SJCRH30 (cell line): ENCODE results near the gene ST6GAL2. TPM values are rescaled to one million over a fixed set of nuclear protein-coding genes. Genes with fewer than 3 reads are reported as not detected.

Experiments used
- DNase-seq, 2 experiments: peaks; one replicate each; pipeline ENCODE4 v3.0.0-alpha.2; 2015 to 2020
- H3K27ac ChIP-seq: fragments of 250-450 bp; sonication (Bioruptor Pico); 2 replicates; pipeline ENCODE4 v1.5.1; 2020; ENCODE audit warnings: mild to moderate bottlenecking, moderate library complexity
- H3K27me3 ChIP-seq: fragments of 250-450 bp; sonication (Bioruptor Pico); 2 replicates; pipeline ENCODE4 v1.5.1; 2020; ENCODE audit warnings: mild to moderate bottlenecking, moderate library complexity
- H3K36me3 ChIP-seq: fragments of 250-450 bp; sonication (Bioruptor Pico); 2 replicates; pipeline ENCODE4 v1.5.1; 2020; ENCODE audit warnings: mild to moderate bottlenecking, moderate library complexity
- H3K4me1 ChIP-seq: fragments of 250-450 bp; sonication (Bioruptor Pico); 2 replicates; pipeline ENCODE4 v1.5.1; 2020; ENCODE audit warnings: mild to moderate bottlenecking, moderate library complexity
- H3K4me3 ChIP-seq: fragments of 250-450 bp; sonication (Bioruptor Pico); 2 replicates; pipeline ENCODE4 v1.5.1; 2020; ENCODE audit warnings: mild to moderate bottlenecking, moderate library complexity
- H3K9me3 ChIP-seq: fragments of 250-450 bp; sonication (Bioruptor Pico); replicated peaks from 2 replicates; pipeline ENCODE4 v1.5.1; 2020; ENCODE audit warnings: mild to moderate bottlenecking, moderate library complexity
- total RNA-seq: library from RNA; depleted of rRNA; stranded (reverse); fragments of >200 nt; shearing (Covaris generic); gene quantifications from 2 replicates; pipeline ENCODE4 v1.2.3, GENCODE V29; 2014; rRNA removed

Gene ST6GAL2
- 1.7 and 2.2 TPM in 2 replicates for total RNA-seq

- peak; percentile 8 to 33 for DNase-seq
- H3K4me1 ChIP-seq, result no peaks in the 10 kb centered on the region
- no peaks in the 10 kb centered on the region for H3K27me3 ChIP-seq
- no peaks in the 10 kb centered on the region for H3K36me3 ChIP-seq
- peak within 1 kb of the TSS; percentile 67 for H3K4me3 ChIP-seq
- 0 out of 2 replicates have a peak within 1 kb of the TSS, but pooled peaks have one; percentile 3 for H3K27ac ChIP-seq
- no peaks in the 10 kb centered on the region for H3K9me3 ChIP-seq
Observed at GRCh38 chr2:106885971-106886915, at the start of gene ST6GAL2. ST6GAL2 (minus strand) TSS chr2:106886167; CDS start chr2:106843977, 42,190 bp downstream.

- no peaks in the 10 kb centered on the region for H3K4me1 ChIP-seq
- no peak overlapping the region for H3K27ac ChIP-seq
- H3K9me3 ChIP-seq, result no peaks in the 10 kb centered on the region
- no peaks in the 10 kb centered on the region for H3K27me3 ChIP-seq
- H3K36me3 ChIP-seq, result no peaks in the 10 kb centered on the region
- peak; percentile 6 to 16 for DNase-seq
- H3K4me3 ChIP-seq, result no peak overlapping the region
Observed at GRCh38 chr2:106932644-106933043, 46.7 kb upstream of the ST6GAL2 start.

- Histone ChIP-seq H3K9me3 (no peaks in the 10 kb centered on the region), H3K4me3 (no peak overlapping the region), H3K36me3 (no peaks in the 10 kb centered on the region), H3K27me3 (no peaks in the 10 kb centered on the region), H3K4me1 (no peaks in the 10 kb centered on the region), H3K27ac (no peak overlapping the region)
- no peak for DNase-seq
Observed at GRCh38 chr2:106931717-106932335, 45.9 kb upstream of the ST6GAL2 start.

GRCh38 chr2:106921451-106921850, 35.5 kb upstream of the ST6GAL2 start:
- no peak for DNase-seq
- no peaks in the 10 kb centered on the region for H3K9me3 ChIP-seq
- no peaks in the 10 kb centered on the region for H3K27me3 ChIP-seq
- H3K27ac ChIP-seq, result no peak overlapping the region
- no peak overlapping the region for H3K4me3 ChIP-seq
- H3K36me3 ChIP-seq, result no peaks in the 10 kb centered on the region
- no peaks in the 10 kb centered on the region for H3K4me1 ChIP-seq

GRCh38 chr2:106919012-106919411, 33.0 kb upstream of the ST6GAL2 start:
- H3K9me3 ChIP-seq, result no peaks in the 10 kb centered on the region
- DNase-seq, result no peak
- no peak overlapping the region for H3K4me3 ChIP-seq
- H3K27me3 ChIP-seq, result no peaks in the 10 kb centered on the region
- no peak overlapping the region for H3K27ac ChIP-seq
- no peaks in the 10 kb centered on the region for H3K4me1 ChIP-seq
- H3K36me3 ChIP-seq, result no peaks in the 10 kb centered on the region

- no peak overlapping the region for H3K4me3 ChIP-seq
- DNase-seq, result no peak
- peaks cover 5% of the 10 kb centered on the region; the same call in 1 of the 2 replicates for H3K27me3 ChIP-seq
- no peaks in the 10 kb centered on the region for H3K4me1 ChIP-seq
- H3K36me3 ChIP-seq, result no peaks in the 10 kb centered on the region
- H3K9me3 ChIP-seq, result 0 out of 2 replicates have a peak, but pooled peaks cover 4% of the 10 kb centered on the region
- H3K27ac ChIP-seq, result no peak overlapping the region
Observed at GRCh38 chr2:106904242-106904641, 18.3 kb upstream of the ST6GAL2 start.

GRCh38 chr2:106899786-106900530, 14.0 kb upstream of the ST6GAL2 start:
- no peaks in the 10 kb centered on the region for H3K36me3 ChIP-seq
- no peak for DNase-seq
- H3K4me3 ChIP-seq, result no peak overlapping the region
- H3K27me3 ChIP-seq, result peaks cover 5% of the 10 kb centered on the region; the same call in 1 of the 2 replicates
- 0 out of 2 replicates have a peak, but pooled peaks cover 4% of the 10 kb centered on the region for H3K9me3 ChIP-seq
- H3K27ac ChIP-seq, result no peak overlapping the region
- H3K4me1 ChIP-seq, result no peaks in the 10 kb centered on the region

GRCh38 chr2:106894545-106894944, 8.6 kb upstream of the ST6GAL2 start:
- H3K36me3 ChIP-seq, result no peaks in the 10 kb centered on the region
- no peaks in the 10 kb centered on the region for H3K9me3 ChIP-seq
- no peak overlapping the region for H3K4me3 ChIP-seq
- DNase-seq, result no peak
- no peaks in the 10 kb centered on the region for H3K4me1 ChIP-seq
- H3K27ac ChIP-seq, result no peak overlapping the region
- H3K27me3 ChIP-seq, result no peaks in the 10 kb centered on the region

- Histone ChIP-seq H3K27ac (no peak overlapping the region), H3K27me3 (no peaks in the 10 kb centered on the region), H3K4me1 (no peaks in the 10 kb centered on the region), H3K4me3 (no peak overlapping the region), H3K36me3 (no peaks in the 10 kb centered on the region), H3K9me3 (no peaks in the 10 kb centered on the region)
- no peak for DNase-seq
Observed at GRCh38 chr2:106892048-106892447, 6.1 kb upstream of the ST6GAL2 start.

GRCh38 chr2:106890606-106891005, 4.6 kb upstream of the ST6GAL2 start:
- Histone ChIP-seq H3K36me3 (no peaks in the 10 kb centered on the region), H3K9me3 (no peaks in the 10 kb centered on the region), H3K4me1 (no peaks in the 10 kb centered on the region), H3K27ac (no peak overlapping the region), H3K27me3 (no peaks in the 10 kb centered on the region), H3K4me3 (no peak overlapping the region)
- no peak for DNase-seq

GRCh38 chr2:106886916-106887758, 1.2 kb upstream of the ST6GAL2 start:
- peak; percentile 52 to 55 for DNase-seq
- Histone ChIP-seq H3K4me3 (peak overlapping the region; percentile 67), H3K27ac (0 out of 2 replicates have a peak overlapping the region, but pooled peaks have one; percentile 3), H3K36me3 (no peaks in the 10 kb centered on the region), H3K4me1 (no peaks in the 10 kb centered on the region), H3K27me3 (no peaks in the 10 kb centered on the region), H3K9me3 (no peaks in the 10 kb centered on the region)

GRCh38 chr2:106885329-106885728, 638 bp downstream of the ST6GAL2 start:
- peak in 1 of 2 experiments; percentile 15 for DNase-seq
- Histone ChIP-seq H3K4me1 (no peaks in the 10 kb centered on the region), H3K27ac (no peak overlapping the region), H3K4me3 (peak overlapping the region; percentile 67), H3K36me3 (no peaks in the 10 kb centered on the region), H3K27me3 (no peaks in the 10 kb centered on the region), H3K9me3 (no peaks in the 10 kb centered on the region)

- no peak for DNase-seq
- no peaks in the 10 kb centered on the region for H3K4me1 ChIP-seq
- no peak overlapping the region for H3K4me3 ChIP-seq
- no peak overlapping the region for H3K27ac ChIP-seq
- no peaks in the 10 kb centered on the region for H3K9me3 ChIP-seq
- H3K27me3 ChIP-seq, result no peaks in the 10 kb centered on the region
- no peaks in the 10 kb centered on the region for H3K36me3 ChIP-seq
Observed at GRCh38 chr2:106882673-106883072, 3.3 kb downstream of the ST6GAL2 start.

GRCh38 chr2:106878206-106878605, 7.8 kb downstream of the ST6GAL2 start:
- Histone ChIP-seq H3K27ac (no peak overlapping the region), H3K36me3 (no peaks in the 10 kb centered on the region), H3K4me3 (no peak overlapping the region), H3K4me1 (no peaks in the 10 kb centered on the region), H3K27me3 (no peaks in the 10 kb centered on the region), H3K9me3 (no peaks in the 10 kb centered on the region)
- no peak for DNase-seq
